ENCODE results near the gene CST3. TPM values are rescaled to one million over a fixed set of nuclear protein-coding genes. Genes with fewer than 3 reads are reported as not detected.

Gene CST3
- total and polyA plus RNA-seq, 10 of the 15 experiments (the other 5 are each of a cell fraction or from before 2014, with no cell fraction given): 11.8 to 127 (median 57.8) TPM

GRCh38 chr20:23595941-23596340 is 41.8 kb downstream of the CST3 start:
- no peaks in the 10 kb centered on the region for H3K9me3 ChIP-seq (replicated peaks; ENCODE audit: control insufficient read depth, insufficient read depth, low read length)
- no peak for TF ChIP-seq SMAD5 (IDR thresholded peaks at IDR 0.05; ENCODE audit: low read depth)
- no peak for TF ChIP-seq ZBTB11 (CRISPR knock-in tag; IDR thresholded peaks at IDR 0.05)
- TF ChIP-seq NFYB (IDR thresholded peaks at IDR 0.05; ENCODE audit: insufficient read depth, low read depth, low read length): no peak
- no peak for TF ChIP-seq MTA2 (IDR thresholded peaks at IDR 0.05; ENCODE audit: low read depth)
- TF ChIP-seq MAX (IDR thresholded peaks at IDR 0.05; ENCODE audit: low read depth, low read length): no peak
- no peak for TF ChIP-seq ZNF384 (IDR thresholded peaks at IDR 0.05; ENCODE audit: borderline replicate concordance, low read depth, low read length)
- TF ChIP-seq ZNF217 (IDR thresholded peaks at IDR 0.05): no peak
- no peak for TF ChIP-seq ASH2L (IDR thresholded peaks at IDR 0.05; ENCODE audit: borderline replicate concordance, low read depth)
- no peak for TF ChIP-seq CHD4 (IDR thresholded peaks at IDR 0.05)
- no peak for TF ChIP-seq ZNF24 (IDR thresholded peaks at IDR 0.05)
- no peak for TF ChIP-seq ZNF687 (IDR thresholded peaks at IDR 0.05)
- no peak for TF ChIP-seq ETV6 (conservative IDR thresholded peaks at IDR 0.05 in 1 of 2, IDR thresholded peaks at IDR 0.05 in 1 of 2; ENCODE audit: borderline replicate concordance in 1 of 2, low read depth in 1 of 2)
- no peak for TF ChIP-seq LARP7 (IDR thresholded peaks at IDR 0.05)
- no peak for TF ChIP-seq MEF2A (IDR thresholded peaks at IDR 0.05; ENCODE audit: insufficient read depth, low read depth, low read length)
- TF ChIP-seq SMARCA5 (IDR thresholded peaks at IDR 0.05): no peak
- TF ChIP-seq NR2C2 (IDR thresholded peaks at IDR 0.05; ENCODE audit: borderline replicate concordance, control insufficient read depth, insufficient read length, low read depth): no peak
- no peak for TF ChIP-seq HDAC6 (IDR thresholded peaks at IDR 0.05; ENCODE audit: unreplicated experiment)
- no peak for TF ChIP-seq HCFC1 (IDR thresholded peaks at IDR 0.05; ENCODE audit: low read length)
- H3K27ac ChIP-seq (ENCODE audit: control insufficient read depth, insufficient read depth): no peak overlapping the region
- H3K79me2 ChIP-seq (ENCODE audit: control insufficient read depth, insufficient read depth, low read length): no peaks in the 10 kb centered on the region
- RAD21 ChIA-PET (ENCODE audit: unreplicated experiment): no interaction called here
- 0% methylated on average over 1 of the region's 1 CpG for WGBS (ENCODE audit: insufficient coverage, insufficient replicate concordance, low lambda C conversion rate, missing lambda C conversion rate)
- no peaks in the 10 kb centered on the region for H3K4me1 ChIP-seq (ENCODE audit: control insufficient read depth, insufficient read depth, low read length)
- H3K36me3 ChIP-seq (ENCODE audit: control insufficient read depth in 2 of 2, insufficient read depth in 2 of 2, low read length in 1 of 2): no peaks in the 10 kb centered on the region
- DNase-seq (ENCODE audit: low read depth, low spot score) (no peak), ATAC-seq (no peak), FAIRE-seq (no peak)
- H3K4me3 ChIP-seq: no peak overlapping the region
- SMC1A ChIA-PET (ENCODE audit: uncharacterized antibody, unreplicated experiment): no interaction called here
- intact Hi-C loops (cut with micrococcal nuclease; ENCODE audit: unreplicated experiment) (no loop called here), in situ Hi-C loops (cut with MboI) (no loop called here)
- no peak overlapping the region for H3K4me2 ChIP-seq (ENCODE audit: control insufficient read depth, insufficient read depth)
- BruUV-seq (replicated peaks): no TSS peak
- no peak overlapping the region for H3K9ac ChIP-seq (ENCODE audit: control insufficient read depth, insufficient read depth, low read length)
- H4K20me1 ChIP-seq (ENCODE audit: control insufficient read depth, insufficient read depth): no peaks in the 10 kb centered on the region
- H2AFZ ChIP-seq (ENCODE audit: control insufficient read depth, low read depth, low read length): no peak overlapping the region
- no peaks in the 10 kb centered on the region for H3K27me3 ChIP-seq (replicated peaks in 1 of 2; ENCODE audit: control insufficient read depth in 2 of 2, insufficient read depth in 2 of 2, low read length in 1 of 2)
- CTCF ChIA-PET: interaction anchor here (0.9 kb wide), 1 partner anchor 246 kb away, joined by 3 read pairs; no protein-coding TSS in a partner anchor
- POLR2A ChIA-PET: no interaction called here

All from GM12878 (cell line).